Epithelial cell of proximal tubule (primary cell): ENCODE measurements around the gene YKT6. TPM values are rescaled to one million over a fixed set of nuclear protein-coding genes. Genes with fewer than 3 reads are reported as not detected.

Experiments used
- DNase-seq: peaks from one replicate; pipeline ENCODE4 v3.0.0-alpha.2; 2011; ENCODE audit warnings: low read depth
- H3K4me3 ChIP-seq: 2 replicates; pipeline ENCODE4 v1.5.1; 2011; ENCODE audit warnings: low read depth, mild to moderate bottlenecking, low read length
- CTCF ChIP-seq: conservative IDR thresholded peaks from 2 replicates; pipeline ENCODE4 v1.5.1; 2012; ENCODE audit warnings: low read depth, mild to moderate bottlenecking, low read length
- total RNA-seq: library from RNA; depleted of rRNA; stranded (reverse); fragments of >200 nt; gene quantifications from 2 replicates; pipeline ENCODE4 v1.2.3, GENCODE V29; 2015

YKT6 gene
- total RNA-seq, 1 donor from 2014 or later, result 79.3 TPM

GRCh38 chr7:44208085-44208484 lies 7.3 kb downstream of the YKT6 start:
- no peak for DNase-seq
- TF ChIP-seq CTCF, result no peak
- no peak overlapping the region for H3K4me3 ChIP-seq

- no peak for TF ChIP-seq CTCF
Measured at GRCh38 chr7:44210107-44210506, 9.3 kb downstream of the YKT6 start.

GRCh38 chr7:44211126-44211675 lies 10.4 kb downstream of the YKT6 start:
- TF ChIP-seq CTCF, result no peak
- DNase-seq, result no peak
- no peak overlapping the region for H3K4me3 ChIP-seq

More at GRCh38 chr7:44210107-44210506, 9.3 kb downstream of the YKT6 start:
- H3K4me3 ChIP-seq, result no peak overlapping the region
- no peak for DNase-seq

- no peak overlapping the region for H3K4me3 ChIP-seq
- DNase-seq, result no peak
- TF ChIP-seq CTCF, result no peak
Measured at GRCh38 chr7:44212018-44212417, 11.2 kb downstream of the YKT6 start.

- no peak for DNase-seq
- no peak overlapping the region for H3K4me3 ChIP-seq
- no peak for TF ChIP-seq CTCF
Measured at GRCh38 chr7:44212581-44213184, 11.9 kb downstream of the YKT6 start.

- TF ChIP-seq CTCF, result no peak
- DNase-seq, result no peak
- no peak overlapping the region for H3K4me3 ChIP-seq
Measured at GRCh38 chr7:44213206-44213876, 12.6 kb downstream of the YKT6 start.
